ENCODE results near the gene MGMT. TPM values are rescaled to one million over a fixed set of nuclear protein-coding genes. Genes with fewer than 3 reads are reported as not detected.

Gene MGMT
- total RNA-seq, 1 donor from 2014 or later, result 17.9 TPM

GRCh38 chr10:129681856-129682255 is 214.8 kb downstream of the MGMT start:
- intact Hi-C loops (cut with micrococcal nuclease), result no loop called here

- intact Hi-C loops (cut with micrococcal nuclease), result no loop called here
Observed at GRCh38 chr10:129683519-129683918, 216.5 kb downstream of the MGMT start.

- intact Hi-C loops (cut with micrococcal nuclease), result no loop called here
Observed at GRCh38 chr10:129683920-129684319, 216.9 kb downstream of the MGMT start.

GRCh38 chr10:129685271-129685670 is 218.2 kb downstream of the MGMT start:
- intact Hi-C loops (cut with micrococcal nuclease), result no loop called here

GRCh38 chr10:129689671-129690071 is 222.6 kb downstream of the MGMT start:
- intact Hi-C loops (cut with micrococcal nuclease), result no loop called here

GRCh38 chr10:129690248-129691070 is 223.4 kb downstream of the MGMT start:
- intact Hi-C loops (cut with micrococcal nuclease), result no loop called here

- intact Hi-C loops (cut with micrococcal nuclease), result no loop called here
Observed at GRCh38 chr10:129692695-129693094, 225.7 kb downstream of the MGMT start.

- intact Hi-C loops (cut with micrococcal nuclease), result no loop called here
Observed at GRCh38 chr10:129693382-129693781, 226.3 kb downstream of the MGMT start.

GRCh38 chr10:129694184-129694583 is 227.1 kb downstream of the MGMT start:
- intact Hi-C loops (cut with micrococcal nuclease), result no loop called here

GRCh38 chr10:129694691-129695243 is 227.7 kb downstream of the MGMT start:
- intact Hi-C loops (cut with micrococcal nuclease), result no loop called here

- intact Hi-C loops (cut with micrococcal nuclease), result no loop called here
Observed at GRCh38 chr10:129695671-129696070, 228.6 kb downstream of the MGMT start.

- intact Hi-C loops (cut with micrococcal nuclease), result no loop called here
Observed at GRCh38 chr10:129696636-129697035, 229.6 kb downstream of the MGMT start.

- intact Hi-C loops (cut with micrococcal nuclease), result no loop called here
Observed at GRCh38 chr10:129697463-129698247, 230.6 kb downstream of the MGMT start.

GRCh38 chr10:129699722-129700340 is 232.8 kb downstream of the MGMT start:
- intact Hi-C loops (cut with micrococcal nuclease), result no loop called here

GRCh38 chr10:129702605-129703004 is 235.6 kb downstream of the MGMT start:
- intact Hi-C loops (cut with micrococcal nuclease), result no loop called here

GRCh38 chr10:129703287-129704137 is 236.5 kb downstream of the MGMT start:
- intact Hi-C loops (cut with micrococcal nuclease), result no loop called here

- intact Hi-C loops (cut with micrococcal nuclease), result no loop called here
Observed at GRCh38 chr10:129704225-129704624, 237.2 kb downstream of the MGMT start.

GRCh38 chr10:129704786-129705525 is 237.9 kb downstream of the MGMT start:
- intact Hi-C loops (cut with micrococcal nuclease), result no loop called here

- intact Hi-C loops (cut with micrococcal nuclease), result no loop called here
Observed at GRCh38 chr10:129705676-129706075, 238.6 kb downstream of the MGMT start.

GRCh38 chr10:129706081-129706480 is 239.0 kb downstream of the MGMT start:
- intact Hi-C loops (cut with micrococcal nuclease), result no loop called here

Data from T-helper 2 cell treated with Interferon-gamma antibody and Interleukin-4, amounts not matched to agents 100 ng/mL and 5 ng/mL, for 36 hours (primary cell).